Fibroblast of skin of scalp (primary cell): ENCODE data around the gene OPCML.

Source experiments
- DNase-seq: peaks from one replicate; pipeline ENCODE4 v3.0.0-alpha.2; 2013

OPCML gene

GRCh38 chr11:132973686-132974085 is 558.6 kb downstream of the OPCML start:
- no peak for DNase-seq

- no peak for DNase-seq
Observed at GRCh38 chr11:132972565-132972964, 559.7 kb downstream of the OPCML start.

GRCh38 chr11:132971351-132971750 is 561.0 kb downstream of the OPCML start:
- no peak for DNase-seq

- no peak for DNase-seq
Observed at GRCh38 chr11:132969892-132970291, 562.4 kb downstream of the OPCML start.

GRCh38 chr11:132962041-132962440 is 570.3 kb downstream of the OPCML start:
- DNase-seq: peak; percentile 87

- no peak for DNase-seq
Observed at GRCh38 chr11:132961453-132961852, 570.8 kb downstream of the OPCML start.

- DNase-seq: no peak
Observed at GRCh38 chr11:132960273-132961078, 571.8 kb downstream of the OPCML start.

- no peak for DNase-seq
Observed at GRCh38 chr11:132959693-132960092, 572.6 kb downstream of the OPCML start.

GRCh38 chr11:132957881-132958280 is 574.4 kb downstream of the OPCML start:
- no peak for DNase-seq

GRCh38 chr11:132948252-132948651 is 584.0 kb downstream of the OPCML start:
- no peak for DNase-seq

- no peak for DNase-seq
Observed at GRCh38 chr11:132944569-132944944, 587.7 kb downstream of the OPCML start.

- no peak for DNase-seq
Observed at GRCh38 chr11:132943706-132944568, 588.4 kb downstream of the OPCML start.

- DNase-seq: no peak
Observed at GRCh38 chr11:132943357-132943705, 589.0 kb downstream of the OPCML start.

- DNase-seq: no peak
Observed at GRCh38 chr11:132942611-132943356, 589.5 kb downstream of the OPCML start.

- DNase-seq: no peak
Observed at GRCh38 chr11:132941761-132942160, 590.5 kb downstream of the OPCML start.

- DNase-seq: peak; percentile 57
Observed at GRCh38 chr11:132941024-132941646, 591.2 kb downstream of the OPCML start.

- DNase-seq: no peak
Observed at GRCh38 chr11:132937016-132937415, 595.3 kb downstream of the OPCML start.

GRCh38 chr11:132935383-132935782 is 596.9 kb downstream of the OPCML start:
- DNase-seq: no peak

GRCh38 chr11:132933703-132934102 is 598.6 kb downstream of the OPCML start:
- DNase-seq: no peak

GRCh38 chr11:132925825-132926469 is 606.4 kb downstream of the OPCML start:
- no peak for DNase-seq

GRCh38 chr11:132921597-132921996 is 610.7 kb downstream of the OPCML start:
- DNase-seq: no peak

GRCh38 chr11:132920451-132921096 is 611.7 kb downstream of the OPCML start:
- DNase-seq: no peak
